H7 (cell line): Measurements from ENCODE around the gene LNX2. TPM values are rescaled to one million over a fixed set of nuclear protein-coding genes. Genes with fewer than 3 reads are reported as not detected.

Source experiments
- DNase-seq: peaks from one replicate; pipeline ENCODE4 v3.0.0; 2012
- H3K27me3 ChIP-seq: 2 replicates; pipeline ENCODE4 v1.6.0; 2011; ENCODE audit warnings: mild to moderate bottlenecking, low read length; ENCODE audit not compliant: control insufficient read depth, insufficient read depth
- H3K36me3 ChIP-seq: replicated peaks from 2 replicates; pipeline ENCODE4 v1.5.1; 2011; ENCODE audit warnings: low read length; ENCODE audit not compliant: control insufficient read depth, insufficient read depth
- H3K4me3 ChIP-seq: 2 replicates; pipeline ENCODE4 v1.5.1; 2011; ENCODE audit warnings: low read depth, mild to moderate bottlenecking, control low read depth, low read length, moderate library complexity; ENCODE audit not compliant: insufficient read depth
- total RNA-seq: library from RNA; depleted of rRNA; stranded (reverse); fragments of >200 nt; shearing (Covaris generic); gene quantifications from 2 replicates; pipeline ENCODE4 v1.2.3, GENCODE V29; 2014; rRNA removed

Gene LNX2
- total RNA-seq, 1 experiment from 2014 or later = 11.2 TPM

DNA sequence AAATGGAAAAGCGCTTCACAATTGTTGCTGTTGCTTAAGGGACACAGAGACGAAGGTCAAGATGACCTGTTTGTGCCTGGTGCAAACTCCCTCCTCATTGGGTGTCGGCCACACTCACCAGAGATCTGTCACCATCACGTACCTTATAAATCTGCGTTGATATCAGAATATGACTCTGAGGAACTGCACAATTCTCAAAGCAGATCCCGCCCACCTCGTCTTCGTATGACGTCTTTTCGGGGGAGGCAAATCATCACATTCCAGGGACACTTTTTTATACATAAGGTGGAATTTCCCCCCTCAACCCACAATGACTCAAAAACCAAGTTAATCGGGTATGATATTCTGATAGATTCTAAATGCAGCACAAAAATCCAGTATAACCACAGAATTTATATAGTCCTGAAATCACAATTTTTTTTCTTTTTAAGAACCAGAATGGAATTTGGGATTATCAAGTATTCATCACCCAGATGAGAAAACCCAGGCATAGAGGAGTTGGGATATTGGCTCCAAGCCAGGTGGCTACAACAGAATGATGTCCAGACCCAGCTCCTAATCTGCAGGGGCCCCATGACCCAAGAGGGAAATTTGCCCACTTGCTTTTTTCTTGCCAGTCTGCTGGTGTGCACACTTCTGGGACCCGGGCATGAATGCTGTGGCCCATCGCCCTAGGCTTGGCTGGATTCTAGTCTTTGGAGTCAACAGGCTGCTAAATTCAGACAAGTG is 119.4 kb downstream of the LNX2 start:
- Histone ChIP-seq H3K27me3 (no peaks in the 10 kb centered on the region), H3K36me3 (no peaks in the 10 kb centered on the region), H3K4me3 (no peak overlapping the region)
- DNase-seq = no peak

DNA sequence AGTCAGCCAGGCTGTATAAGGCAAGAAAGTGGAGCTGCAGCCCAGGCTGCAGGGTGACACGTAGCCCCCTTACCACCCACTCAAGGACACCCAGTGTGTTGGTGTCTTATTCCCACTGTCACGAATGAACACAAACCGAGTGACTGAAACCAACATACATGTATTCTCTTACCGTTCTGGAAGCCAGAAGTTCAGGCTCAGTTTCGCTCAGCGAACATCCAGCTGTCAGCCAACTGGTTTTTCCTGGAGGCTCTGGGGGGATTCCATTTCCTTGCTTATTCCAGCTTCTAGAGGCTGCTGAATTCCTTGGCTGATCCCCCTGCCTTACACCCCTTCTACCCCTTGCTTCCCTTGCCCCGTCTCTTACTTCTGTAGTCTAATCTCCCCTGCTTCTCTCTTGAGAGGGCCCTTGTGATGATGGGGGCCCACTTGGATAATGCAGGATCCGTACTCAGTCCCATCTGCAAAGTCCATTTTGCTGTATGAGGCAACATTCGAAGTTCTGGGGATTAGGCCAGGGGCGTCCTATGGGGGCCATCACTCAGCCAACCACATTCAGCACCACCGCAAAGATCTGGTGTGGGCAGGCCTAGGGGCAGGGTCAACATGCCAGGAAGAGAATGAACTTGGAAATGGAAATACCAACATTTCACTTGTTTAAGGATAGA is 122.6 kb downstream of the LNX2 start:
- DNase-seq = no peak
- no peak overlapping the region for H3K4me3 ChIP-seq
- no peaks in the 10 kb centered on the region for H3K27me3 ChIP-seq
- no peaks in the 10 kb centered on the region for H3K36me3 ChIP-seq

DNA sequence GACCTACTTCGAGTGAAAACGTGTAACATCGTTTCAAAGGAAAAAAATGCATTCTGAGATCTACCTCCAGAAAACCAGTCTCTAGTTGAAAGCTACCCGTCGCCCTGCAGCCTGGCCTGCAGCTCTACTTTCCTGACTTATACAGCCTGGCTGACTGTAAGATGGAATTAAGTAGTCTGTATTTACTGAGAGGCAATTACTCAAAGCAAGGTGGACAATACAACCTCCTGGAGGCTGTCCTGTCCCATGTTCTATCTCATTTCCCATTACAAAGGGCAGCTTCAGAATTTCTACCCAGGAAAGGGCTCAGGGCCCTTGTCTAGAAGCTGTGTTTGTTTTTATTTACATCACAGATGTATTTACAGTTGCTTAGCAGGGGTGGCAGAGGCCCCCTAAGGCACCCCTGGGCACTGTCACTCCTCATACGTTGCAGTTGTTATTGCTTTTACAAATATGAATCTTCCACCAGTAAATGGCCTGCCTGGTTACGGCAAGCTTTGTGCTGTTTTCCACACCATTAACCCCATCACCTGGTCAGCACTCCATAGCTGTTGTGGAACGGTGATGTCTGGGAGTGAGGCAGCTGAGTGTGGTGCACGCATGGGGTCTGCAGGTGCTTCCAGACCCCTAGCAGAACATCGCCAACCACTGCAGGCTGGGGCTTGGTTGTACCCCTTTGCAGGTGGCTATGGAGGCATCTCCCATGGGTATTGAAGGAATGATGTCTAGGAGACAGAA is 123.6 kb downstream of the LNX2 start:
- no peak for DNase-seq
- Histone ChIP-seq H3K4me3 (no peak overlapping the region), H3K27me3 (no peaks in the 10 kb centered on the region), H3K36me3 (no peaks in the 10 kb centered on the region)

DNA sequence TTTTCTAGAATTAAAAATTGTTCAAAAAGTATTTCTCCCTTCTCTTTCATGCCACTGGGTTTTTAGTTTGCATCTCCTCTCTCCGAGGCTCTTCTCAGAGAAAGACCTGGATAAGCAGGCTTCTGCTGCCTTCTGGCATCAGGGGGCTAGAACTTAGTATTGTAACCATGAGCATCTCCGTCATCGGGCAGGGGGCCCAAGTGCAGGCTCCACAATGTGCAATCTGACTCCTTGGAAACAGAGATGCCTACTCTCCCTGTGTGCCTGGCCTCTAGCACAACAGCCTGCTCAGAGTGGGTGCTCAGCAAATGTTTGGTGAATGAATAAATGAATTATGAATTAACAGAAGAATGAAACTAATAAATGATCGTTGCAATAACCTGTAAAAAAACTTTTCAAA is 124.3 kb downstream of the LNX2 start:
- H3K27me3 ChIP-seq = no peaks in the 10 kb centered on the region
- H3K36me3 ChIP-seq = no peaks in the 10 kb centered on the region
- DNase-seq = no peak
- no peak overlapping the region for H3K4me3 ChIP-seq

Other genes with a start within 250 kb of the LNX2 start
- gene GTF3A, start 195.9 kb downstream of the LNX2 start, total RNA-seq = 80.7 and 90.5 TPM in 2 replicates
- gene MTIF3, start 170.0 kb downstream of the LNX2 start, total RNA-seq = 29.9 and 64.9 TPM in 2 replicates
- gene POLR1D, start 1.4 kb upstream of the LNX2 start, total RNA-seq = 103 and 136 TPM in 2 replicates
- gene GSX1, start 172.0 kb upstream of the LNX2 start, total RNA-seq = not detected in 2 replicates